Suprapubic skin (tissue), 4 donors: ENCODE measurements around the gene OR8B4.

Experiments
- CTCF ChIP-seq, 2 donors: fragments of 200-600 bp in 1 of 2; fragments of 450-650 bp in 1 of 2; sonication (generic) in 1 of 2; IDR thresholded peaks; one replicate each; pipeline ENCODE4 v1.5.1; 2016 to 2019; ENCODE audit warnings: antibody characterized with exemption in 2 of 2, mild to moderate bottlenecking in 1 of 2, moderate library complexity in 1 of 2
- EP300 ChIP-seq: sonication (generic); formaldehyde crosslinking; IDR thresholded peaks from one replicate; pipeline ENCODE4 v1.6.1; 2017; ENCODE audit warnings: antibody characterized with exemption
- POLR2A ChIP-seq, 2 donors: fragments of 450-650 bp; IDR thresholded peaks; one replicate each; pipeline ENCODE4 v1.6.1; 2017; ENCODE audit warnings: antibody characterized with exemption in 2 of 2, mild to moderate bottlenecking in 2 of 2, moderate library complexity in 2 of 2
- POLR2AphosphoS5 ChIP-seq, 3 donors: sonication (generic); formaldehyde crosslinking; IDR thresholded peaks; one replicate each; pipeline ENCODE4 v1.6.1; 2017; ENCODE audit warnings: antibody characterized with exemption in 3 of 3

DNA sequence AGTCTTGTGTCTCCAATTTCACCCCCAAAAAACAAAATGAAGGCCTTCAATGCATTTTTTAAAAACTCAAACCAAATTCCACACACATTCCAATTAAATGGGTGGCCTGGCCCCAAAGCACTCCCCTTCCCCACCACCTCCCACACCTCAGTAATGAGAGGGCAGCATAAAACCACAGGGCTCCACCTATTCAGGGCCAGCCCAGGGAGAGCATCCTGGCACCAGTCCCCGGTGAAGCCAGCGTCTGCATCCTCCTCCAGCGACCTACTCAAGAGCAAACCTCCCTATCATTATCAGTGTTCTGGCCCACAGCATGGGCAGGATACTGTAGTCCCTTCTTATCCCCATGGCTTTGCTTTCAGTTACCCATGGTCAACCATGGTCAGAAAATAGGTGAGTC lies 38.7 kb upstream of the OR8B4 start:
- TF ChIP-seq POLR2A (IDR thresholded peaks at IDR 0.05) (no peak), CTCF (IDR thresholded peaks at IDR 0.05) (no peak), EP300 (no peak), POLR2AphosphoS5 (IDR thresholded peaks at IDR 0.05) (no peak)
